ENCODE data around the gene PPARG.

PPARG gene

GRCh38 chr3:12289524-12289923 is 654 bp downstream of the PPARG start:
- H3K4me3 Mint-ChIP-seq: no peak overlapping the region
- peaks cover 4% of the 10 kb centered on the region for H3K4me1 Mint-ChIP-seq (ENCODE audit: low read depth)
- H3K36me3 Mint-ChIP-seq (ENCODE audit: low read depth): no peaks in the 10 kb centered on the region
- no peaks in the 10 kb centered on the region for H3K9me3 Mint-ChIP-seq
- peaks cover 59% of the 10 kb centered on the region for H3K27me3 Mint-ChIP-seq (ENCODE audit: low read depth)
- no peak overlapping the region for H3K27ac Mint-ChIP-seq

- Mint-ChIP-seq H3K36me3 (ENCODE audit: low read depth) (no peaks in the 10 kb centered on the region), H3K27ac (no peak overlapping the region), H3K9me3 (no peaks in the 10 kb centered on the region), H3K4me3 (no peak overlapping the region), H3K27me3 (ENCODE audit: low read depth) (peaks cover 38% of the 10 kb centered on the region), H3K4me1 (ENCODE audit: low read depth) (no peaks in the 10 kb centered on the region)
These were observed 3.9 kb downstream of the PPARG start for GRCh38 chr3:12292770-12293169.

DNA sequence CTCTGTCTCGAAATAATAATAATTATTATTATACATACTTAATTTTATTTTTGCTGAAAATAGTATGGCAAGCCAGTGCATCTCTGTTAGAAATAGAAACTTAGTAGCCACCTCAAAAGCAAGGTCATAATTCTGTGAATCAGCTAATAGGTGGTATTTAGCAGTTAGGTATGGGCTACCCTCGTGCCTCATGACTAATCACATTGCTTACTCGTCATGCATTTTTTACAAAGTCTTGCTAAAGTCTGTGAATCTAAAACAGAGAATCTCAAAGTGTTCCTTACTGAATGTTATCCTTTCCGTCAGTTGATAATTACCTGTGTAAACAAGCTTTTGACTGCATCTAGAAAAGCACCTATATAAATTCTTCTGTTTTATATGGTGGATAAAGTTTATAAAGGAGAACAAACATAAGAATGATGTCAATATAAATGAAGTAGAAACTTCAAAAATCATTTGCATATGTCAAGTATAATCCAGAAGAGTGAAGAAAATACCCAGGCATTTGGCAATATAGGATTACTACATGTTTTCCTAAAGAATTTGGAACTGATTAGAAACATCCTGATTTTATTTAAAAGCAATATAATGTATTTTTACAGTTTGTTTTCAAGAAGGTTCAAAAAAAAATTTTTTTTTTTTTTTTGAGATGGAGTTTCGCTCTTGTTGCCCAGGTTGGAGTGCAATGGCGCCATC is 6.2 kb downstream of the PPARG start:
- Mint-ChIP-seq H3K36me3 (ENCODE audit: low read depth) (no peaks in the 10 kb centered on the region), H3K27ac (no peak overlapping the region), H3K27me3 (ENCODE audit: low read depth) (peaks cover 23% of the 10 kb centered on the region), H3K4me1 (ENCODE audit: low read depth) (no peaks in the 10 kb centered on the region), H3K9me3 (no peaks in the 10 kb centered on the region), H3K4me3 (no peak overlapping the region)

DNA sequence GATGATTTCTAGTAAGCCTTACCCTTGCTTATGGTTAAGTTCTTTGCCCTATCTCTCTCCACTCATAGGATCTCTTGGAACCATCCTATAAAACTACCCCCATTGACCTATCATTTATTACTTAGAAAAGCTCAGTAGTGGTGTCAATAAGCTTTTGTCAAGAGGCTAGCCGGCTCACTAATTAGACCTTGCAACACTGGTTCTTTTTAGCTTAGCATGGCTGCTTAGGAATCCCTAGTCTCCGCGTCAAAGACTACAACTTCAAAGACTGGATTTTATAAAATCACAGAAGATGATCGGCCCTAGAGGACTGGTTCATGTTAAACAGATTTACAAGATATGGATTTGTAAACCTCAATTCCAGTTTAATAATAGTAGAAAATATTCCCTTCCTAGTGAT is 7.6 kb downstream of the PPARG start:
- Mint-ChIP-seq H3K4me1 (ENCODE audit: low read depth) (no peaks in the 10 kb centered on the region), H3K27ac (no peak overlapping the region), H3K9me3 (no peaks in the 10 kb centered on the region), H3K27me3 (ENCODE audit: low read depth) (peaks cover 19% of the 10 kb centered on the region), H3K36me3 (ENCODE audit: low read depth) (no peaks in the 10 kb centered on the region), H3K4me3 (no peak overlapping the region)

DNA sequence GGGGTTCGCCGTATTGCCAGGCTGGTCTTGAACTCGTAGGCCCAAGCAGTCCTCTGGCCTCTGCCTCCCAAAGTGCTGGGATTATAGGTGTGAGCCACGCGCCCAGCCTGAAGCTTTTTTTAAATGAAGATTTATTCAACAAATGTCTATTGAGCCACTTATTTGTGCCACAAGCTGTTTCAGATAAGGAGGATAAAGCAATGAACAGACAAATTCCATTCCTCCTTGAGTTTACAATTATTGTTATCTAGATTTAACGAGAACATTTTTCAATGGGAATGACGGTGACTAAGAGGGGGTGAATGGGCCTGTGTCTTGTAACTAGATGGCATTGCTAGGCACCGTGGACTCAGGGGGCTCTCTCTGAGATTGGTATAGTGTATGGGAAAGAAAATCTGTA is 10.2 kb downstream of the PPARG start:
- H3K4me1 Mint-ChIP-seq (ENCODE audit: low read depth): no peaks in the 10 kb centered on the region
- peaks cover 24% of the 10 kb centered on the region for H3K27me3 Mint-ChIP-seq (ENCODE audit: low read depth)
- H3K36me3 Mint-ChIP-seq (ENCODE audit: low read depth): no peaks in the 10 kb centered on the region
- no peaks in the 10 kb centered on the region for H3K9me3 Mint-ChIP-seq
- no peak overlapping the region for H3K4me3 Mint-ChIP-seq
- H3K27ac Mint-ChIP-seq: no peak overlapping the region

DNA sequence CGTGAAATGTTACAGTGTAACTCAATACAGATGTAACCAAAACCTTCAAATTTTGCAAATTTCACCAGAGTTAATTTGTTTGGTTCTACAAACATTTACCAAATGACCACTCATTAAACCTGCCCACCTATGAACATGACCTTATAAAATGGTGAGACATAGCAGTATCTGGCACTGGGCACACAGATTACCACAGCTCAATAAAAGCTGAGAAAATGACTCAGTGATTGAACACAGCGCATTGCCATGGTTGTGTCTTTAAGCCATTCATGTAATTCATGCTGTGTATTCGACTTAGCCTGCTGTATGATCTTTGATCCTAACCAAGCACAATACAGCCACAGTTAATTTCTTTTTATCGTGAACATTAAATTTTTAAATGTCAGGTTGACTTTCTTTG is 11.3 kb downstream of the PPARG start:
- no peaks in the 10 kb centered on the region for H3K4me1 Mint-ChIP-seq (ENCODE audit: low read depth)
- peaks cover 24% of the 10 kb centered on the region for H3K27me3 Mint-ChIP-seq (ENCODE audit: low read depth)
- no peak overlapping the region for H3K27ac Mint-ChIP-seq
- no peaks in the 10 kb centered on the region for H3K36me3 Mint-ChIP-seq (ENCODE audit: low read depth)
- H3K9me3 Mint-ChIP-seq: no peaks in the 10 kb centered on the region
- H3K4me3 Mint-ChIP-seq: no peak overlapping the region

DNA sequence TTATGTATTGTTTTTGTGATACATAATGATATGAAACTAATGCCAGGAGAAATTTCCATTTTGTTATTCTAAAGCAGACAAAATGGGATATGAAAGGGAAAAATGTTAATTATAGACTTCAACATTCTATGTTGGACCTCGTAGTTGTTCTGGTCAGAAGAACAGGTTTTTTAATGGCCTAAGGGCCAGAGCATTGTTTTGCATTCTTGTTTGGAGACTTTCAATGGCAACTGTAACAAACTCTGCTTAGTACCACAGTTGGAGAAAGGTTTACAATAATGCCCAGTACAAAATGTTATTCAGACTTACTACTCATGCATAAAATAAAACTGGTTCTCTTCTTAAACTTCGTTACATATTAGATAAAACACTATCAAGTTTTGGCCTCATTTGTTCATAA is 12.2 kb downstream of the PPARG start:
- no peaks in the 10 kb centered on the region for H3K9me3 Mint-ChIP-seq
- no peaks in the 10 kb centered on the region for H3K4me1 Mint-ChIP-seq (ENCODE audit: low read depth)
- H3K27me3 Mint-ChIP-seq (ENCODE audit: low read depth): peaks cover 24% of the 10 kb centered on the region
- H3K4me3 Mint-ChIP-seq: no peak overlapping the region
- H3K36me3 Mint-ChIP-seq (ENCODE audit: low read depth): no peaks in the 10 kb centered on the region
- H3K27ac Mint-ChIP-seq: no peak overlapping the region

DNA sequence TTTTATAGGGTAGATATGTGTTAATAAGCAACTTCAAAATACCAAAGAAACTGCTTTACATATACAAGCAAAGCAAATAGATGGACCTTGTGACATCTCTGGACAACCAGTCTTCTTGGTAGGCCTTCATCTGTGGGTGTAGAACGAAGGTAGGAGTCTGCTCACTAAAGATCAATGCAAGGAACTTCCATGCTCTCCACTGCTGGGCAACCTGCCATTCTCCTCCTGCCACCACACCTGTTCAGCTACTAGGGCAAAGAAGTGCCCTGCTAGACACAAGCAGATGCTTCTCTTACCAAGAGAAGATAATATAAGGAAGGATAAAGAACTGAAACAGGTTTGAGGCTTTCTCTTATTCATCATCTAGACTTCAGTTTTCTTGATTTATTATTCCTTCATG is 12.6 kb downstream of the PPARG start:
- Mint-ChIP-seq H3K27me3 (ENCODE audit: low read depth) (peaks cover 19% of the 10 kb centered on the region), H3K9me3 (no peaks in the 10 kb centered on the region), H3K27ac (no peak overlapping the region), H3K4me3 (no peak overlapping the region), H3K4me1 (ENCODE audit: low read depth) (no peaks in the 10 kb centered on the region), H3K36me3 (ENCODE audit: low read depth) (no peaks in the 10 kb centered on the region)

GRCh38 chr3:12302564-12302963 is 13.7 kb downstream of the PPARG start:
- H3K27ac Mint-ChIP-seq: no peak overlapping the region
- no peak overlapping the region for H3K4me3 Mint-ChIP-seq
- H3K27me3 Mint-ChIP-seq (ENCODE audit: low read depth): peaks cover 23% of the 10 kb centered on the region
- no peaks in the 10 kb centered on the region for H3K9me3 Mint-ChIP-seq
- no peaks in the 10 kb centered on the region for H3K4me1 Mint-ChIP-seq (ENCODE audit: low read depth)
- H3K36me3 Mint-ChIP-seq (ENCODE audit: low read depth): no peaks in the 10 kb centered on the region

- H3K36me3 Mint-ChIP-seq (ENCODE audit: low read depth): no peaks in the 10 kb centered on the region
- H3K9me3 Mint-ChIP-seq: no peaks in the 10 kb centered on the region
- no peak overlapping the region for H3K4me3 Mint-ChIP-seq
- no peaks in the 10 kb centered on the region for H3K4me1 Mint-ChIP-seq (ENCODE audit: low read depth)
- H3K27ac Mint-ChIP-seq: no peak overlapping the region
- H3K27me3 Mint-ChIP-seq (ENCODE audit: low read depth): peaks cover 27% of the 10 kb centered on the region
These were observed 14.7 kb downstream of the PPARG start for GRCh38 chr3:12303534-12303933.

DNA sequence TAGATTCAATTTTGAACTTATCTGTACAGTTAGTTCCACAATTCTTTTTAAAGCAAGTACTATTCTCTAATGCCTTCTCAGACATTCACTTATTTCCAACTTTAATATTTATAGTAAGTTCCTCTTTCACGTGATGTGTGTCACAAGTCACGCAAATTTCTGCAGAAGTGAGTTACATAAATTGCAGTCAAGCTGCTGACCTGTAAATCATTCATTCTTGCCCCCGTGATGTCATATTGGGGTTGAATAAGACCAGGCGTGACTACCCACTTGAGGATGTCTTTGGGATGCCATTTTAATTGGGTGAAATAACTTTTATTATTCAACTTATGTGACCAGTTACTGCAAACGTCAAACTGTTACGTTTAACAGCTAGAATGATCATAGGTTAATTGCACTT is 15.1 kb downstream of the PPARG start:
- Mint-ChIP-seq H3K4me3 (no peak overlapping the region), H3K4me1 (ENCODE audit: low read depth) (no peaks in the 10 kb centered on the region), H3K27ac (no peak overlapping the region), H3K9me3 (no peaks in the 10 kb centered on the region), H3K27me3 (ENCODE audit: low read depth) (peaks cover 27% of the 10 kb centered on the region), H3K36me3 (ENCODE audit: low read depth) (no peaks in the 10 kb centered on the region)

DNA sequence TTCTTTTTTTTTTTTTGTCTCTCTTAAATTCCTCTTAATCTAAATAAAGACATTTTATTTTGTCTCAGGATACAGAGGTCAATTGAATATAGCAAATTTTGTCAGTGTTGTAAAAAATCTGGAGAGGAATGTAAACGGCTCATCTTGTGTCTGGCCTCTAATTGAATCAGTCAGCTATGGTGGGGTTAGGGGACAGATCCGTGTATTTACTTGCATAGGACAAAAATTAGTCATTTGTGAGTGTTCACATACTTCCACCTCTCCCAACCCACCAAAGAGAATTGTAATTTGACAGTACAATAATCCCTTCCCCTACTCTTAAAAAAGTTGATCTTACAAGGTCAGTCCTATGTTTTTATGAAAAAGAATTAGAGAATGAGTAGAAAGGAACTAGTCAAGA is 18.3 kb downstream of the PPARG start:
- H3K36me3 Mint-ChIP-seq (ENCODE audit: low read depth): no peaks in the 10 kb centered on the region
- no peak overlapping the region for H3K4me3 Mint-ChIP-seq
- no peaks in the 10 kb centered on the region for H3K9me3 Mint-ChIP-seq

GRCh38 chr3:12308517-12308916 is 19.6 kb downstream of the PPARG start:
- Mint-ChIP-seq H3K4me1 (ENCODE audit: low read depth) (no peaks in the 10 kb centered on the region), H3K4me3 (no peak overlapping the region), H3K9me3 (no peaks in the 10 kb centered on the region), H3K27ac (no peak overlapping the region), H3K36me3 (ENCODE audit: low read depth) (no peaks in the 10 kb centered on the region), H3K27me3 (ENCODE audit: low read depth) (peaks cover 18% of the 10 kb centered on the region)

More for the DNA sequence above, 18.3 kb downstream of the PPARG start:
- H3K4me1 Mint-ChIP-seq (ENCODE audit: low read depth): no peaks in the 10 kb centered on the region
- no peak overlapping the region for H3K27ac Mint-ChIP-seq
- H3K27me3 Mint-ChIP-seq (ENCODE audit: low read depth): peaks cover 28% of the 10 kb centered on the region

DNA sequence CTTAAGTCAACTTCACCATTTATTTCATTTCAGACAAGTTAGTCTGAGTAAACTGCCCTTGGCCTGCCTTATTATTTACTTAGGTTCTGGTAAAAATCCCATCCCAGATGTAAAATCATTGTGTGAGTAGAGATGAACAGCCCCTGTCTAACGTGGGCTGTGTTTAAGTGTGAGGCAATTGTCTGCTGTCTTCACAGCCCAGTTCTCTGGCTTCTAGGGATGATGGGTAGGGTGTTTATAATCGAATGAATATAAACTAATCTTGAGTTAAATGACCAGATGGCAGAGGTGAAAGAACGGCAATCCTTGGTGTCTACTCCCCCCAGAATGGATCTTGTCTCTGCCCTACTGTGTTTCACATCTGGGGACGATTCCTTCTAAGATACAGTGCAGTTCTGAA is 20.8 kb downstream of the PPARG start:
- no peak overlapping the region for H3K4me3 Mint-ChIP-seq
- H3K27me3 Mint-ChIP-seq (ENCODE audit: low read depth): peaks cover 18% of the 10 kb centered on the region
- no peaks in the 10 kb centered on the region for H3K9me3 Mint-ChIP-seq
- no peaks in the 10 kb centered on the region for H3K36me3 Mint-ChIP-seq (ENCODE audit: low read depth)
- H3K4me1 Mint-ChIP-seq (ENCODE audit: low read depth): no peaks in the 10 kb centered on the region
- no peak overlapping the region for H3K27ac Mint-ChIP-seq

GRCh38 chr3:12312010-12312409 is 23.1 kb downstream of the PPARG start:
- peaks cover 25% of the 10 kb centered on the region for H3K27me3 Mint-ChIP-seq (ENCODE audit: low read depth)
- no peaks in the 10 kb centered on the region for H3K36me3 Mint-ChIP-seq (ENCODE audit: low read depth)

GRCh38 chr3:12313519-12313918 is 24.6 kb downstream of the PPARG start:
- Mint-ChIP-seq H3K9me3 (no peaks in the 10 kb centered on the region), H3K4me3 (no peak overlapping the region), H3K4me1 (ENCODE audit: low read depth) (no peaks in the 10 kb centered on the region), H3K27ac (no peak overlapping the region), H3K36me3 (ENCODE audit: low read depth) (no peaks in the 10 kb centered on the region), H3K27me3 (ENCODE audit: low read depth) (peaks cover 17% of the 10 kb centered on the region)

More at GRCh38 chr3:12312010-12312409, 23.1 kb downstream of the PPARG start:
- H3K4me1 Mint-ChIP-seq (ENCODE audit: low read depth): no peaks in the 10 kb centered on the region
- H3K9me3 Mint-ChIP-seq: no peaks in the 10 kb centered on the region
- H3K4me3 Mint-ChIP-seq: no peak overlapping the region
- H3K27ac Mint-ChIP-seq: no peak overlapping the region

Data from T-helper 1 cell treated with Interleukin-12 subunit alpha and Interleukin-12 subunit beta and Interleukin-4 antibody, amounts not matched to agents 30 μg/mL and 1 μg/mL, for 36 hours (primary cell).